ENCODE data around the gene NLRC5.
A peak's percentile ranks its signal among the peaks of the same experiment; 100 is the strongest.

GRCh38 chr16:56950881-56951771 is 38.2 kb upstream of the NLRC5 start:
- TF ChIP-seq CTCF (IDR thresholded peaks at IDR 0.05; ENCODE audit: insufficient read depth, low read length, poor library complexity, severe bottlenecking) (peak; percentile 79), EZH2phosphoT487 (conservative IDR thresholded peaks at IDR 0.05; ENCODE audit: low read length) (no peak)
